Measurements from ENCODE around the gene DMAC2. TPM values are rescaled to one million over a fixed set of nuclear protein-coding genes. Genes with fewer than 3 reads are reported as not detected.
"Not testable (repeated sequence)": the region's sequence is repeated elsewhere in the genome, so short reads cannot be mapped to it uniquely, and the experiment has no call there.

DMAC2 gene
- total and polyA plus RNA-seq, 2 experiments from 2014 or later, result 77.2 to 86.5 TPM

DNA sequence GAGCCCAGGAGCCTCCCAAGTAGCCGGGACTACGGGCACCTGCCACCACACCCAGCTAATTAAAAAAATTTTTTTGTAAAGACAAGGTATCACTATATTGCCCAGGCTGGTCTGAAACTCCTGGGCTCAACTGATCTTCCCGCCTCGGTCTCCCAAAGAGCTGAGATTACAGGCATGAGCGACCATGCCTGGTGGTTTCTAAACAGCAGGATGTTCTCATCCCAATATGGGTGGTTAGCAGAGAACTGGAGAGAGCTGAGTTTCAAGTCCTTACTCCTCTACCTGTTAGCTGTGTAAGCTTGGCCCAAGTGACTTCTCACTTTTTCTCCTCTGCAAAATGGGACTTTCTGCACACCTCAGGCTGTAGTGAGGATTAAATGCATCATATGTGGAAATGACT lies 55.4 kb downstream of the DMAC2 start (continued):
- TF ChIP-seq NANOG (IDR thresholded peaks at IDR 0.05; ENCODE audit: borderline replicate concordance) (no peak), EZH2 (IDR thresholded peaks at IDR 0.05; ENCODE audit: low read depth, unreplicated experiment) (no peak), JUNB (IDR thresholded peaks at IDR 0.05; ENCODE audit: unreplicated experiment) (no peak)

DNA sequence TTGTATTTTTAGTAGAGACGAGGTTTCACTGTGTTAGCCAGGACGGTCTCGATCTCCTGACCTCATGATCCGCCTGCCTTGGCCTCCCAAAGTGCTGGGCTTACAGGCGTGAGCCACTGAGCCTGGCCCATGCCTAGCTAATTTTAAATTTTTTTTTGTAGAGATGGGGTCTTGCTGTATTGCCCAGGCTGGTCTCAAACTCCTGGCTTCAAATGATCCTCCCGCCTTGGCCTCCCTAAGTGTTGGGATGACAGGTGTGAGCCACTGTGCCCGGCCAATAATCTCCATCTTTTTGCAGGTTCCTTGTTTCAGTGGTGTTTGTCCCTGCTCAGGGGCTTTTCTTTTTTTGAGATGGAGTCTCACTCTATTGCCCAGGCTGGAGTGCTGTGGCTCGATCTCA lies 58.2 kb downstream of the DMAC2 start:
- not testable (repeated sequence) for H3K4me3 Mint-ChIP-seq; DNase-seq (ENCODE audit: low spot score); ATAC-seq; H3K4me3 ChIP-seq; H3K36me3 Mint-ChIP-seq (ENCODE audit: low read depth); H3F3A ChIP-seq (replicated peaks; ENCODE audit: low read depth); H3K27ac Mint-ChIP-seq; H3K4me1 ChIP-seq (ENCODE audit: insufficient read depth); H2AFZ ChIP-seq; H3K36me3 ChIP-seq (ENCODE audit: insufficient read depth); H3K79me2 ChIP-seq (replicated peaks; ENCODE audit: insufficient read depth); H3K9me3 Mint-ChIP-seq; H3K9me2 ChIP-seq (ENCODE audit: insufficient read depth); H3K4me1 Mint-ChIP-seq; H3K27me3 ChIP-seq (ENCODE audit: insufficient read depth); H3K4me2 ChIP-seq; H4K20me1 ChIP-seq (replicated peaks; ENCODE audit: insufficient read depth); H3K27ac ChIP-seq (ENCODE audit: low read depth)
- H3K27me3 Mint-ChIP-seq (ENCODE audit: insufficient read depth, low read depth, poor library complexity), result peaks cover 12% of the 10 kb centered on the region

Small RNA genes lying within 50 kb of the gene (small RNA-seq; reads per million reads assigned to genes)
- not detected for gene RF00017 (ENCODE audit: low replicate concordance)

Other genes starting within 250 kb of the DMAC2 start
- gene CYP2S1, start 246.7 kb downstream of the DMAC2 start, total RNA-seq (2014; rRNA removed; shearing (Covaris generic)), result 272 and 315 TPM in 2 replicates
- 130 and 137 TPM in 2 replicates for gene CYP2S1, start 246.7 kb downstream of the DMAC2 start, polyA plus RNA-seq (2016; fragmentation: Nextera tagmentation; extraction: Ambion mirVana)
- 23.7 and 28.4 TPM in 2 replicates for gene AXL, start 220.7 kb downstream of the DMAC2 start, total RNA-seq (2014; rRNA removed; shearing (Covaris generic))
- 7.5 and 9.0 TPM in 2 replicates for gene AXL, start 220.7 kb downstream of the DMAC2 start, polyA plus RNA-seq (2016; fragmentation: Nextera tagmentation; extraction: Ambion mirVana)
- gene HNRNPUL1, start 175.5 kb downstream of the DMAC2 start, total RNA-seq (2014; rRNA removed; shearing (Covaris generic)), result 166 and 204 TPM in 2 replicates
- 204 and 207 TPM in 2 replicates for gene HNRNPUL1, start 175.5 kb downstream of the DMAC2 start, polyA plus RNA-seq (2016; fragmentation: Nextera tagmentation; extraction: Ambion mirVana)
- gene CCDC97, start 129.7 kb downstream of the DMAC2 start, total RNA-seq (2014; rRNA removed; shearing (Covaris generic)), result 8.0 and 9.7 TPM in 2 replicates
- gene CCDC97, start 129.7 kb downstream of the DMAC2 start, polyA plus RNA-seq (2016; fragmentation: Nextera tagmentation; extraction: Ambion mirVana), result 8.2 and 11.0 TPM in 2 replicates
- gene TGFB1, start 86.0 kb downstream of the DMAC2 start, total RNA-seq (2014; rRNA removed; shearing (Covaris generic)), result 6.7 and 7.9 TPM in 2 replicates
- gene TGFB1, start 86.0 kb downstream of the DMAC2 start, polyA plus RNA-seq (2016; fragmentation: Nextera tagmentation; extraction: Ambion mirVana), result 0.99 and 1.4 TPM in 2 replicates
- gene B9D2, start 75.8 kb downstream of the DMAC2 start, total RNA-seq (2014; rRNA removed; shearing (Covaris generic)), result 2.7 and 3.0 TPM in 2 replicates
- gene B9D2, start 75.8 kb downstream of the DMAC2 start, polyA plus RNA-seq (2016; fragmentation: Nextera tagmentation; extraction: Ambion mirVana), result 4.9 and 7.4 TPM in 2 replicates
- gene TMEM91, start 63.4 kb downstream of the DMAC2 start, total RNA-seq (2014; rRNA removed; shearing (Covaris generic)), result 9.3 and 9.5 TPM in 2 replicates
- gene TMEM91, start 63.4 kb downstream of the DMAC2 start, polyA plus RNA-seq (2016; fragmentation: Nextera tagmentation; extraction: Ambion mirVana), result 8.1 and 10.6 TPM in 2 replicates
- gene EXOSC5, start 42.6 kb downstream of the DMAC2 start, total RNA-seq (2014; rRNA removed; shearing (Covaris generic)), result 65.1 and 65.4 TPM in 2 replicates
- 116 and 125 TPM in 2 replicates for gene EXOSC5, start 42.6 kb downstream of the DMAC2 start, polyA plus RNA-seq (2016; fragmentation: Nextera tagmentation; extraction: Ambion mirVana)
- 31.3 and 42.4 TPM in 2 replicates for gene BCKDHA, start 42.1 kb downstream of the DMAC2 start, total RNA-seq (2014; rRNA removed; shearing (Covaris generic))
- gene BCKDHA, start 42.1 kb downstream of the DMAC2 start, polyA plus RNA-seq (2016; fragmentation: Nextera tagmentation; extraction: Ambion mirVana), result 14.2 and 15.0 TPM in 2 replicates
- 0.70 and 1.8 TPM in 2 replicates for gene B3GNT8, start 12.5 kb downstream of the DMAC2 start, total RNA-seq (2014; rRNA removed; shearing (Covaris generic))
- 0.71 TPM in 2 replicates for gene B3GNT8, start 12.5 kb downstream of the DMAC2 start, polyA plus RNA-seq (2016; fragmentation: Nextera tagmentation; extraction: Ambion mirVana)
- not detected in 2 replicates for gene ERICH4, start 3.2 kb upstream of the DMAC2 start, total RNA-seq (2014; rRNA removed; shearing (Covaris generic))
- not detected in 2 replicates for gene ERICH4, start 3.2 kb upstream of the DMAC2 start, polyA plus RNA-seq (2016; fragmentation: Nextera tagmentation; extraction: Ambion mirVana)
- gene CEACAM21, start 136.3 kb upstream of the DMAC2 start, total RNA-seq (2014; rRNA removed; shearing (Covaris generic)), result not detected in 2 replicates
- gene CEACAM21, start 136.3 kb upstream of the DMAC2 start, polyA plus RNA-seq (2016; fragmentation: Nextera tagmentation; extraction: Ambion mirVana), result not detected in 2 replicates
- not detected in 2 replicates for gene CEACAM4, start 187.2 kb upstream of the DMAC2 start, total RNA-seq (2014; rRNA removed; shearing (Covaris generic))
- not detected in 2 replicates for gene CEACAM4, start 187.2 kb upstream of the DMAC2 start, polyA plus RNA-seq (2016; fragmentation: Nextera tagmentation; extraction: Ambion mirVana)
- gene CEACAM7, start 248.4 kb upstream of the DMAC2 start, total RNA-seq (2014; rRNA removed; shearing (Covaris generic)), result 0.24 and 0.50 TPM in 2 replicates
- not detected in 2 replicates for gene CEACAM7, start 248.4 kb upstream of the DMAC2 start, polyA plus RNA-seq (2016; fragmentation: Nextera tagmentation; extraction: Ambion mirVana)